IMR-90 (cell line): Measurements from ENCODE around the gene KMT2C. TPM values are rescaled to one million over a fixed set of nuclear protein-coding genes. Genes with fewer than 3 reads are reported as not detected.

Source experiments
- ATAC-seq: fragments of 200-7000 bp; cut with Tn5 transposase; 2 replicates; pipeline ENCODE4 v1.9.1; 2020; ENCODE audit warnings: low read depth, mild to moderate bottlenecking, moderate library complexity
- BruUV-seq: library from RNA; stranded (reverse); fragments of 400-500 nt; replicated peaks from 2 replicates; lab custom pipeline; 2021; lab: Mats Ljungman, UMichigan
- CTCF ChIA-PET: fragments of 300-600 bp; formaldehyde crosslinking; extraction: SDS; loops from one replicate; lab custom pipeline; 2021; ENCODE audit warnings: antibody characterized with exemption; lab: Yijun Ruan, JAX
- POLR2A ChIA-PET: fragments of 300-600 bp; sonication (Branson Sonifier 250); formaldehyde crosslinking; loops from one replicate; lab custom pipeline; 2022; ENCODE audit warnings: antibody characterized with exemption; ENCODE audit not compliant: unreplicated experiment; lab: Charles Lee
- DNase-seq: peaks from one replicate; pipeline ENCODE4 v3.0.0; 2013
- H2AFZ ChIP-seq: replicated peaks from 2 replicates; pipeline ENCODE3; 2013; ENCODE audit warnings: low read length, mild to moderate bottlenecking; ENCODE audit not compliant: poor library complexity
- H2AK5ac ChIP-seq: 2 replicates; pipeline ENCODE4 v1.6.1; 2013; ENCODE audit warnings: low read depth, low read length, inconsistent platforms
- H2AK9ac ChIP-seq: replicated peaks from 2 replicates; pipeline ENCODE3; 2013; ENCODE audit warnings: mild to moderate bottlenecking, low read depth, low read length, moderate library complexity; ENCODE audit not compliant: poor library complexity
- H2BK120ac ChIP-seq: 2 replicates; pipeline ENCODE4 v1.6.1; 2013; ENCODE audit warnings: low read depth, low read length, inconsistent platforms
- H2BK15ac ChIP-seq: 3 replicates; pipeline ENCODE4 v1.6.1; 2013; ENCODE audit warnings: low read depth, low read length, inconsistent platforms
- H2BK20ac ChIP-seq: 2 replicates; pipeline ENCODE4 v1.6.1; 2013; ENCODE audit warnings: low read depth, mild to moderate bottlenecking, inconsistent platforms, low read length, moderate library complexity
- H2BK5ac ChIP-seq: 2 replicates; pipeline ENCODE4 v1.6.1; 2013; ENCODE audit warnings: mild to moderate bottlenecking, low read depth, low read length, inconsistent platforms; ENCODE audit not compliant: poor library complexity, severe bottlenecking
- H3K14ac ChIP-seq: replicated peaks from 2 replicates; pipeline ENCODE4 v1.6.1; 2013; ENCODE audit warnings: low read depth, low read length, inconsistent platforms
- H3K18ac ChIP-seq: 2 replicates; pipeline ENCODE4 v1.6.1; 2013; ENCODE audit warnings: low read depth, low read length, control low read depth
- H3K23ac ChIP-seq: 2 replicates; pipeline ENCODE4 v1.6.1; 2013; ENCODE audit warnings: low read depth, low read length, inconsistent platforms
- H3K27ac ChIP-seq: 2 replicates; pipeline ENCODE4 v1.5.1; 2013; ENCODE audit warnings: mild to moderate bottlenecking, control low read depth, low read length; ENCODE audit not compliant: insufficient read depth
- H3K27me3 ChIP-seq: 2 replicates; pipeline ENCODE4 v1.6.1; 2013; ENCODE audit warnings: low read length; ENCODE audit not compliant: control insufficient read depth, insufficient read depth
- H3K36me3 ChIP-seq: 2 replicates; pipeline ENCODE4 v1.6.1; 2013; ENCODE audit warnings: low read length, mixed read lengths; ENCODE audit not compliant: control insufficient read depth, insufficient read depth
- H3K4ac ChIP-seq: 2 replicates; pipeline ENCODE4 v1.6.1; 2013; ENCODE audit warnings: low read depth, low read length, inconsistent platforms
- H3K4me1 ChIP-seq: 2 replicates; pipeline ENCODE4 v1.6.1; 2013; ENCODE audit warnings: low read length, mixed read lengths; ENCODE audit not compliant: control insufficient read depth, insufficient read depth
- H3K4me2 ChIP-seq: 2 replicates; pipeline ENCODE4 v1.6.1; 2013; ENCODE audit warnings: low read depth, mild to moderate bottlenecking, control low read depth, low read length, moderate library complexity
- H3K4me3 ChIP-seq: 2 replicates; pipeline ENCODE4 v1.5.1; 2013; ENCODE audit warnings: low read depth, mild to moderate bottlenecking, control low read depth, low read length, moderate library complexity; ENCODE audit not compliant: insufficient read depth
- H3K56ac ChIP-seq: 2 replicates; pipeline ENCODE4 v1.6.1; 2013; ENCODE audit warnings: low read length, inconsistent platforms; ENCODE audit not compliant: insufficient read depth; ENCODE audit errors: extremely low read depth
- H3K79me1 ChIP-seq, 2 experiments: 2 replicates each; pipeline ENCODE4 v1.6.1; 2013; ENCODE audit warnings: low read length in 2 of 2, inconsistent platforms in 1 of 2, low read depth in 1 of 2
- H3K9ac ChIP-seq: 2 replicates; pipeline ENCODE4 v1.6.1; 2013; ENCODE audit warnings: low read depth, low read length, control low read depth
- H3K9me1 ChIP-seq: 2 replicates; pipeline ENCODE4 v1.6.1; 2013; ENCODE audit warnings: low read length, inconsistent platforms; ENCODE audit not compliant: insufficient read depth
- H3K9me3 ChIP-seq: 2 replicates; pipeline ENCODE4 v1.6.1; 2013; ENCODE audit warnings: low read length; ENCODE audit not compliant: control insufficient read depth, insufficient read depth
- H4K20me1 ChIP-seq: 2 replicates; pipeline ENCODE4 v1.6.1; 2013; ENCODE audit warnings: low read length, inconsistent platforms; ENCODE audit not compliant: insufficient read depth
- H4K5ac ChIP-seq: 2 replicates; pipeline ENCODE4 v1.6.1; 2013; ENCODE audit warnings: mild to moderate bottlenecking, low read depth, low read length, control low read depth
- H4K8ac ChIP-seq, 2 experiments: 2 replicates each; pipeline ENCODE4 v1.6.1; 2013; ENCODE audit warnings: low read depth in 2 of 2, low read length in 2 of 2, control low read depth in 1 of 2, inconsistent platforms in 1 of 2
- H4K91ac ChIP-seq: 2 replicates; pipeline ENCODE4 v1.6.1; 2013; ENCODE audit warnings: low read depth, low read length, inconsistent platforms; ENCODE audit not compliant: insufficient read depth
- BHLHE40 ChIP-seq: fragments of 150-350 bp; IDR thresholded peaks from 2 replicates; pipeline ENCODE4 v1.6.1; 2016; ENCODE audit warnings: mild to moderate bottlenecking, low read depth, low read length
- CEBPB ChIP-seq: IDR thresholded peaks from 2 replicates; pipeline ENCODE4 v1.6.1; 2012; ENCODE audit warnings: low read depth, low read length, improper control_type of control experiment
- CHD1 ChIP-seq: IDR thresholded peaks from 2 replicates; pipeline ENCODE4 v1.6.1; 2012; ENCODE audit warnings: low read depth, low read length, improper control_type of control experiment
- CTCF ChIP-seq: conservative IDR thresholded peaks from 2 replicates; pipeline ENCODE4 v1.5.1; 2012; ENCODE audit warnings: mild to moderate bottlenecking, low read depth, low read length, improper control_type of control experiment
- ELK1 ChIP-seq: fragments of 150-350 bp; IDR thresholded peaks from 2 replicates; pipeline ENCODE4 v1.6.1; 2016; ENCODE audit warnings: low read depth, mild to moderate bottlenecking, low read length, moderate library complexity, borderline replicate concordance
- FOS ChIP-seq: fragments of 150-350 bp; IDR thresholded peaks from 2 replicates; pipeline ENCODE4 v1.6.1; 2016; ENCODE audit warnings: low read depth, low read length
- MAFK ChIP-seq: IDR thresholded peaks from 2 replicates; pipeline ENCODE4 v1.6.1; 2012; ENCODE audit warnings: low read depth, low read length, improper control_type of control experiment
- MAZ ChIP-seq: IDR thresholded peaks from 2 replicates; pipeline ENCODE4 v1.6.1; 2012; ENCODE audit warnings: low read depth, mild to moderate bottlenecking, low read length, improper control_type of control experiment, moderate library complexity, borderline replicate concordance
- MXI1 ChIP-seq: IDR thresholded peaks from 2 replicates; pipeline ENCODE4 v1.6.1; 2012; ENCODE audit warnings: low read depth, mild to moderate bottlenecking, low read length, moderate library complexity, borderline replicate concordance
- NFE2L2 ChIP-seq: fragments of 150-350 bp; IDR thresholded peaks from 2 replicates; pipeline ENCODE4 v1.6.1; 2016; ENCODE audit warnings: low read depth, mild to moderate bottlenecking, low read length
- POLR2A ChIP-seq: IDR thresholded peaks from 2 replicates; pipeline ENCODE4 v1.6.1; 2012; ENCODE audit warnings: mild to moderate bottlenecking, low read depth, low read length
- RAD21 ChIP-seq: IDR thresholded peaks from 2 replicates; pipeline ENCODE4 v1.6.1; 2012; ENCODE audit warnings: low read length, improper control_type of control experiment
- RCOR1 ChIP-seq: IDR thresholded peaks from 2 replicates; pipeline ENCODE4 v1.6.1; 2012; ENCODE audit warnings: mild to moderate bottlenecking, low read length, improper control_type of control experiment; ENCODE audit not compliant: insufficient replicate concordance
- RFX5 ChIP-seq: IDR thresholded peaks from 2 replicates; pipeline ENCODE4 v1.8.0; 2012; ENCODE audit warnings: low read depth, mild to moderate bottlenecking, low read length, moderate library complexity
- SMC3 ChIP-seq: fragments of 150-350 bp; IDR thresholded peaks from 2 replicates; pipeline ENCODE4 v1.6.1; 2016; ENCODE audit warnings: low read depth, mild to moderate bottlenecking, antibody characterized with exemption, low read length, moderate library complexity
- USF2 ChIP-seq: fragments of 150-350 bp; IDR thresholded peaks from 2 replicates; pipeline ENCODE4 v1.6.1; 2017; ENCODE audit warnings: mild to moderate bottlenecking, antibody characterized with exemption, low read length, low read depth
- WGBS, 2 experiments: methylation state at CpG; one replicate each; pipeline versions ENCODE4 v1.1.5 to v1.1.7; 2013; ENCODE audit warnings: missing lambda C conversion rate in 2 of 2; ENCODE audit not compliant: insufficient read length in 1 of 2; ENCODE audit errors: extremely low coverage in 2 of 2; 5-methylcytosine and 5-hydroxymethylcytosine counted together
- dilution Hi-C: fragments of 300-500 bp; cut with HindIII; formaldehyde crosslinking; loops from one replicate; pipeline ENCODE4 v1.14.3; 2018; ENCODE audit warnings: low sequenced_read_pairs; ENCODE audit not compliant: unreplicated experiment
- in situ Hi-C: fragments of 300-500 bp; cut with MboI; formaldehyde crosslinking; loops from 3 replicates; pipeline ENCODE4 v1.14.3; 2019; ENCODE audit warnings: low sequenced_read_pairs, inconsistent platforms, mixed read lengths
- intact Hi-C: fragments of 100-400 bp; cut with micrococcal nuclease; formaldehyde crosslinking; loops from 2 replicates; pipeline ENCODE4 v1.10.0; 2022
- polyA plus RNA-seq, 3 experiments: library from polyadenylated mRNA; depleted of rRNA; stranded (reverse); fragments of >200 nt; gene quantifications; 2 replicates each; pipeline ENCODE4 v1.2.3, GENCODE V29; 2012; ENCODE audit warnings: low replicate concordance in 1 of 3
- total RNA-seq: library from RNA; depleted of rRNA; stranded (reverse); fragments of >200 nt; gene quantifications from 2 replicates; pipeline ENCODE4 v1.2.3, GENCODE V29; 2012

The KMT2C gene
- total and polyA plus RNA-seq, 2 of the 4 experiments (the other 2 are of a cell fraction): 8.0 to 23.3 TPM

- Histone ChIP-seq H4K20me1 (peaks cover 1% of the 10 kb centered on the region; the same call in 1 of the 2 replicates), H4K8ac (no peak overlapping the region), H3K4ac (no peak overlapping the region), H3K4me1 (no peaks in the 10 kb centered on the region), H2AFZ (no peak overlapping the region), H2AK5ac (no peak overlapping the region), H3K79me1 (peaks cover 5 to 17% of the 10 kb centered on the region in 2 experiments), H3K18ac (no peak overlapping the region), H3K9me3 (no peaks in the 10 kb centered on the region), H2BK120ac (no peak overlapping the region), H4K91ac (no peak overlapping the region), H2BK5ac (no peak overlapping the region), H3K14ac (no peak overlapping the region), H3K27me3 (no peaks in the 10 kb centered on the region), H2BK20ac (no peak overlapping the region), H3K4me2 (no peak overlapping the region), H3K36me3 (peaks cover 43% of the 10 kb centered on the region), H4K5ac (no peak overlapping the region), H3K9me1 (peaks cover 26% of the 10 kb centered on the region), H3K27ac (no peak overlapping the region), H2BK15ac (no peak overlapping the region), H3K4me3 (no peak overlapping the region), H3K23ac (no peak overlapping the region), H3K56ac (no peak overlapping the region), H2AK9ac (no peak overlapping the region), H3K9ac (no peak overlapping the region)
- in situ Hi-C loops (no loop called here), dilution Hi-C loops (no loop called here), intact Hi-C loops (no loop called here)
- no peak for ATAC-seq
- TF ChIP-seq CTCF: no peak
- TF ChIP-seq BHLHE40: no peak
- TF ChIP-seq FOS: no peak
- TF ChIP-seq RCOR1: no peak
- no peak for TF ChIP-seq POLR2A
- TF ChIP-seq MAZ: no peak
- no peak for TF ChIP-seq RFX5
- TF ChIP-seq MXI1: no peak
- TF ChIP-seq NFE2L2: no peak
- no peak for TF ChIP-seq USF2
- no peak for TF ChIP-seq CHD1
- no peak for TF ChIP-seq ELK1
- no peak for TF ChIP-seq RAD21
- no peak for TF ChIP-seq SMC3
- no peak for TF ChIP-seq CEBPB
- no peak for TF ChIP-seq MAFK
- CTCF ChIA-PET: no interaction called here
- WGBS, 2 experiments: no CpG with 5 or more reads among the region's 4 CpGs
- POLR2A ChIA-PET: no interaction called here
- no TSS peak for BruUV-seq
- no peak for DNase-seq
These were observed 295.7 kb downstream of the KMT2C start for GRCh38 chr7:152140067-152140466.
